Right lobe of liver (tissue), 4 donors: Measurements from ENCODE around the gene HRH2.

Experiments used
- CTCF ChIP-seq, 4 donors: fragments of 200-600 bp in 3 of 4; fragments of 450-650 bp in 1 of 4; IDR thresholded peaks; one replicate each; pipeline versions ENCODE4 v1.5.1 to v1.8.0; 2016 to 2022; ENCODE audit warnings: antibody characterized with exemption in 4 of 4, mild to moderate bottlenecking in 2 of 4
- POLR2A ChIP-seq: fragments of 450-650 bp; IDR thresholded peaks from one replicate; pipeline ENCODE4 v1.6.1; 2017; ENCODE audit warnings: antibody characterized with exemption, mild to moderate bottlenecking
- donor health status: DM: no; HTN: no; CAD: no.
- donor health status: DM: no; HTN: no; CAD: no.
- donor health status: DM: no; HTN: yes; CAD: no.

DNA sequence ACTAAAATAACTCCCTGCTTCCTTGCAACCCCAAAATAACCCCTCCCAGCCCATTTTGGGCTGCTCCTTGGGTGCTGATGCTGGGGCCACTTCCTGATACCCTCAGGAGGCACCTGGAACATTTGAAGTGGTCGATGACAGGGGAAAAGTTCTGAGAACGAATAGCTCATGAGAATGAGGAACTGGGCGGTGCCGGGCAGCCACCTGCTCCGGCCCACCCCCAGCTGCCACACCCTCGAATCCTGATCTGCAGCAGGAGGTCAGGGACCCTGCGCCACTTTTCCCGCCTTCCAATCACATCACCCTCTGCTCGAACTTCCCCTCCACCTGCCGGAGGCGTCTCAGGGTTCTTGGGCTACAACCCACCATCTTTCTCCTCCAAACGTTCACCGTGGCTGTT is 19.7 kb downstream of the HRH2 start:
- TF ChIP-seq CTCF (IDR thresholded peaks at IDR 0.05) (no peak), POLR2A (no peak)
